SU-DHL-6 (cell line): ENCODE data around the gene MYBL2.

Source experiments
- H2AFZ ChIP-seq: fragments of 200-600 bp; sonication (generic); 2 replicates; pipeline ENCODE4 v1.6.1; 2014; ENCODE audit warnings: low read depth, mild to moderate bottlenecking, moderate library complexity, mixed read lengths, antibody characterized with exemption, low read length; ENCODE audit not compliant: severe bottlenecking
- H3F3A ChIP-seq: fragments of 200-600 bp; shearing (Covaris generic); 2 replicates; pipeline ENCODE4 v1.6.0; 2016; ENCODE audit warnings: antibody characterized with exemption, mild to moderate bottlenecking; ENCODE audit not compliant: insufficient read depth
- H3K27ac ChIP-seq: fragments of 200-600 bp; sonication (generic); 2 replicates; pipeline ENCODE4 v1.5.1; 2016; ENCODE audit warnings: low read depth, mild to moderate bottlenecking, low read length, moderate library complexity, mixed read lengths
- H3K27me3 ChIP-seq: fragments of 200-600 bp; sonication (generic), shearing (Covaris generic); 2 replicates; pipeline ENCODE4 v1.6.0; 2014; ENCODE audit warnings: mild to moderate bottlenecking, low read length
- H3K36me3 ChIP-seq: fragments of 200-600 bp; sonication (generic); 2 replicates; pipeline ENCODE4 v1.6.1; 2014; ENCODE audit warnings: mild to moderate bottlenecking, low read length, mixed read lengths
- H3K4me2 ChIP-seq: fragments of 300-600, 200-600 bp; shearing (Covaris generic), sonication (generic); 2 replicates; pipeline ENCODE4 v1.6.0; 2014; ENCODE audit warnings: low read length, low read depth, mild to moderate bottlenecking; ENCODE audit not compliant: poor library complexity, severe bottlenecking
- H3K4me3 ChIP-seq: fragments of 200-600 bp; sonication (generic); 2 replicates; pipeline ENCODE4 v1.5.1; 2014; ENCODE audit warnings: antibody characterized with exemption, low read length, mild to moderate bottlenecking, mixed read lengths; ENCODE audit not compliant: insufficient read depth, poor library complexity, severe bottlenecking
- H3K79me2 ChIP-seq: fragments of 200-600 bp; sonication (generic); 2 replicates; pipeline ENCODE4 v1.6.1; 2014; ENCODE audit warnings: mild to moderate bottlenecking, low read length, moderate library complexity; ENCODE audit not compliant: insufficient read depth
- H3K9ac ChIP-seq: fragments of 200-600 bp; sonication (generic); 2 replicates; pipeline ENCODE4 v1.7.0; 2014; ENCODE audit warnings: mild to moderate bottlenecking, low read length
- H3K9me2 ChIP-seq: fragments of 200-600 bp; sonication (generic); replicated peaks from 2 replicates; pipeline ENCODE4 v1.6.1; 2014; ENCODE audit warnings: low read length; ENCODE audit not compliant: insufficient read depth
- H3K9me3 ChIP-seq: fragments of 200-600 bp; sonication (generic); 2 replicates; pipeline ENCODE4 v1.6.1; 2014; ENCODE audit warnings: low read length, mixed read lengths; ENCODE audit not compliant: insufficient read depth
- H4K20me1 ChIP-seq: fragments of 200-600 bp; sonication (generic); 2 replicates; pipeline ENCODE4 v1.6.1; 2014; ENCODE audit warnings: low read depth, mild to moderate bottlenecking, antibody characterized with exemption, low read length, moderate library complexity, mixed read lengths
- EZH2phosphoT487 ChIP-seq: fragments of 200-600 bp; sonication (generic), shearing (Covaris generic); conservative IDR thresholded peaks from 2 replicates; pipeline ENCODE4 v1.6.1; 2018; ENCODE audit warnings: mild to moderate bottlenecking, antibody characterized with exemption, low read length, moderate library complexity, mixed read lengths
- TF ChIP-seq, protein P1 (sequence below): fragments of 200-600 bp; sonication (generic); IDR thresholded peaks from one replicate; pipeline ENCODE4 v1.5.1; 2017; ENCODE audit warnings: antibody characterized with exemption, mild to moderate bottlenecking, low read length, moderate library complexity; ENCODE audit not compliant: insufficient read depth, poor library complexity, severe bottlenecking

Gene MYBL2

GRCh38 chr20:43721097-43721428, 54.1 kb downstream of the MYBL2 start:
- H3K4me2 ChIP-seq, result no peak overlapping the region
- no peaks in the 10 kb centered on the region for H3K9me3 ChIP-seq
- H3K79me2 ChIP-seq, result no peaks in the 10 kb centered on the region
- H2AFZ ChIP-seq, result no peak overlapping the region
- no peaks in the 10 kb centered on the region for H3K9me2 ChIP-seq
- H3K36me3 ChIP-seq, result no peaks in the 10 kb centered on the region
- H4K20me1 ChIP-seq, result no peaks in the 10 kb centered on the region
- H3K4me3 ChIP-seq, result no peak overlapping the region
- no peaks in the 10 kb centered on the region for H3K27me3 ChIP-seq
- no peak overlapping the region for H3K9ac ChIP-seq
- peaks cover 4% of the 10 kb centered on the region; the same call in 1 of the 2 replicates for H3F3A ChIP-seq
- TF ChIP-seq, protein P1, sequence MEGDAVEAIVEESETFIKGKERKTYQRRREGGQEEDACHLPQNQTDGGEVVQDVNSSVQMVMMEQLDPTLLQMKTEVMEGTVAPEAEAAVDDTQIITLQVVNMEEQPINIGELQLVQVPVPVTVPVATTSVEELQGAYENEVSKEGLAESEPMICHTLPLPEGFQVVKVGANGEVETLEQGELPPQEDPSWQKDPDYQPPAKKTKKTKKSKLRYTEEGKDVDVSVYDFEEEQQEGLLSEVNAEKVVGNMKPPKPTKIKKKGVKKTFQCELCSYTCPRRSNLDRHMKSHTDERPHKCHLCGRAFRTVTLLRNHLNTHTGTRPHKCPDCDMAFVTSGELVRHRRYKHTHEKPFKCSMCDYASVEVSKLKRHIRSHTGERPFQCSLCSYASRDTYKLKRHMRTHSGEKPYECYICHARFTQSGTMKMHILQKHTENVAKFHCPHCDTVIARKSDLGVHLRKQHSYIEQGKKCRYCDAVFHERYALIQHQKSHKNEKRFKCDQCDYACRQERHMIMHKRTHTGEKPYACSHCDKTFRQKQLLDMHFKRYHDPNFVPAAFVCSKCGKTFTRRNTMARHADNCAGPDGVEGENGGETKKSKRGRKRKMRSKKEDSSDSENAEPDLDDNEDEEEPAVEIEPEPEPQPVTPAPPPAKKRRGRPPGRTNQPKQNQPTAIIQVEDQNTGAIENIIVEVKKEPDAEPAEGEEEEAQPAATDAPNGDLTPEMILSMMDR, result no peak
- TF ChIP-seq EZH2phosphoT487, result no peak
- H3K27ac ChIP-seq, result no peak overlapping the region

DNA sequence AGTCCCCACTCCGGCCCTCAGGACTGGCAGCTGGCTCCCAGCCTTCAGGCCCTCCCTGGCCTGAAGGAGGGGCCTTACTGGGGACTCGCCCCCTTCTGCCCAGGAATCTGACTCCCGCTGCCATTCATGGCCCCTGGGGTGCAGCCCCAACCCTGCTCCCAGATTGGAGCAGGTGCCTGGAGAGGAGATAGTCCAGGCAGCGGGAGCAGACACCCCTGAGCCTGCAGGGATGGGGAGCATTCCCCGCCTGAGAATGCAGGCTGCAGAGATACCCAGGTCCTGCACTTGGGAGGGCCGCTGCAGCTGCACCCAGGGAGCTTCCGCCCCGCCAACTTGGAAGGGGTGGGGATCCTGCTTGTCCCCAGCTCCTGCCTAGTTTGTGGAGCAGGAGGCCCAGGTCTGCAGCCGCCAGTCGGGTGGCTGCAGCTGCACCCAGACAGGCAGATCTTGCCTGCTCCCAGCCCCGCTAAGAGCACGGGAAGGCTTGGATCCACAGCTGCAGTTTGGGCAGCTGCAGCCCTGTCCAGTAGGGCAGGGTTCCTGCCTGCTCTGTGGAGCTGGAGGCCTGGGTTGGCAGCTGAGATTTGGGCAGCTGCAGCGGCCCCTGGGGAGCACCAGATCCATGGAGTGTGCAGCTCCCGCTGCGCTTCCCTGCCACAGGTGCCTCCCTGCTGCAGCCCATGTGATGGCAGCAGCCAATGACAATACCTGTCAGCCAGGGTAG, 54.7 kb downstream of the MYBL2 start:
- H3K27ac ChIP-seq, result peak overlapping the region; percentile 4; the same call in 1 of the 2 replicates
- TF ChIP-seq, protein P1, result no peak
- TF ChIP-seq EZH2phosphoT487, result no peak
- H3K9me2 ChIP-seq, result no peaks in the 10 kb centered on the region
- no peaks in the 10 kb centered on the region for H3K36me3 ChIP-seq
- no peaks in the 10 kb centered on the region for H4K20me1 ChIP-seq
- no peaks in the 10 kb centered on the region for H3K79me2 ChIP-seq
- H3F3A ChIP-seq, result peaks cover 4% of the 10 kb centered on the region; the same call in 1 of the 2 replicates
- no peaks in the 10 kb centered on the region for H3K27me3 ChIP-seq
- no peak overlapping the region for H3K4me3 ChIP-seq
- H3K4me2 ChIP-seq, result no peak overlapping the region
- H2AFZ ChIP-seq, result no peak overlapping the region
- no peaks in the 10 kb centered on the region for H3K9me3 ChIP-seq
- no peak overlapping the region for H3K9ac ChIP-seq

GRCh38 chr20:43722153-43722505, 55.2 kb downstream of the MYBL2 start:
- H3K36me3 ChIP-seq, result no peaks in the 10 kb centered on the region
- no peak overlapping the region for H3K9ac ChIP-seq
- H3F3A ChIP-seq, result peaks cover 4% of the 10 kb centered on the region; the same call in 1 of the 2 replicates
- no peaks in the 10 kb centered on the region for H4K20me1 ChIP-seq
- H3K79me2 ChIP-seq, result no peaks in the 10 kb centered on the region
- no peaks in the 10 kb centered on the region for H3K9me3 ChIP-seq
- no peak overlapping the region for H3K4me3 ChIP-seq
- peak overlapping the region; percentile 4; the same call in 1 of the 2 replicates for H3K27ac ChIP-seq
- no peak overlapping the region for H2AFZ ChIP-seq
- no peak overlapping the region for H3K4me2 ChIP-seq
- no peak for TF ChIP-seq EZH2phosphoT487
- TF ChIP-seq, protein P1, result no peak
- H3K27me3 ChIP-seq, result no peaks in the 10 kb centered on the region
- no peaks in the 10 kb centered on the region for H3K9me2 ChIP-seq
